GM12878 (cell line): ENCODE measurements around the gene GLE1. TPM values are rescaled to one million over a fixed set of nuclear protein-coding genes. Genes with fewer than 3 reads are reported as not detected.
"Not testable (repeated sequence)": the region's sequence is repeated elsewhere in the genome, so short reads cannot be mapped to it uniquely, and the experiment has no call there.

ENCODE experiments used
- ATAC-seq: fragments of 200-7000 bp; cut with Tn5 transposase; 3 replicates; pipeline ENCODE4 v1.9.1; 2020; ENCODE audit warnings: mild to moderate bottlenecking, moderate library complexity
- BruUV-seq: library from RNA; stranded (reverse); fragments of 400-500 nt; replicated peaks from 2 replicates; lab custom pipeline; 2021; lab: Mats Ljungman, UMichigan
- CTCF ChIA-PET: fragments of 300-600 bp; sonication (Branson Sonifier 250); formaldehyde crosslinking; extraction: SDS; loops from one replicate; lab custom pipeline; 2021; ENCODE audit warnings: inconsistent platforms; lab: Yijun Ruan, JAX
- POLR2A ChIA-PET: fragments of 350-600 bp; formaldehyde crosslinking; extraction: SDS; loops from one replicate; lab custom pipeline; 2021; ENCODE audit warnings: inconsistent platforms; lab: Charles Lee
- RAD21 ChIA-PET: fragments of 300-600 bp; sonication (Branson Sonifier 250); formaldehyde crosslinking; loops from one replicate; lab custom pipeline; 2023; ENCODE audit warnings: antibody characterized with exemption; ENCODE audit not compliant: unreplicated experiment; lab: Charles Lee
- SMC1A ChIA-PET: fragments of 300-600 bp; sonication (Branson Sonifier 250); formaldehyde crosslinking; loops from one replicate; lab custom pipeline; 2023; ENCODE audit not compliant: unreplicated experiment, uncharacterized antibody; lab: Charles Lee
- DNase-seq: peaks from one replicate; pipeline ENCODE4 v3.0.0-alpha.2; 2011; ENCODE audit warnings: low read depth, low spot score
- FAIRE-seq: peaks from 3 replicates; lab custom pipeline; 2011; peaks lifted over from hg19 to GRCh38; lab: Jason Lieb, UNC
- H2AFZ ChIP-seq: 2 replicates; pipeline ENCODE4 v1.6.0; 2011; ENCODE audit warnings: low read depth, low read length, control low read depth; ENCODE audit not compliant: control insufficient read depth
- H3K27ac ChIP-seq: 2 replicates; pipeline ENCODE4 v1.5.1; 2011; ENCODE audit warnings: control low read depth; ENCODE audit not compliant: control insufficient read depth, insufficient read depth
- H3K27me3 ChIP-seq, 2 experiments: replicated peaks in 1 of 2; 2 replicates each; pipeline versions ENCODE4 v1.6.0 to v1.6.1; 2011; ENCODE audit warnings: low read length in 1 of 2; ENCODE audit not compliant: control insufficient read depth in 2 of 2, insufficient read depth in 2 of 2
- H3K36me3 ChIP-seq, 2 experiments: 2 replicates each; pipeline ENCODE4 v1.5.1; 2011; ENCODE audit warnings: low read length in 1 of 2; ENCODE audit not compliant: control insufficient read depth in 2 of 2, insufficient read depth in 2 of 2
- H3K4me1 ChIP-seq: 2 replicates; pipeline ENCODE4 v1.6.1; 2011; ENCODE audit warnings: mild to moderate bottlenecking, low read length, moderate library complexity, mixed read lengths; ENCODE audit not compliant: control insufficient read depth, insufficient read depth
- H3K4me2 ChIP-seq: 2 replicates; pipeline ENCODE4 v1.6.0; 2011; ENCODE audit warnings: control low read depth; ENCODE audit not compliant: control insufficient read depth, insufficient read depth
- H3K4me3 ChIP-seq: fragments of 200-600 bp; sonication (generic); 2 replicates; pipeline ENCODE4 v1.5.1; 2016
- H3K79me2 ChIP-seq: 2 replicates; pipeline ENCODE4 v1.6.0; 2011; ENCODE audit warnings: low read length; ENCODE audit not compliant: control insufficient read depth, insufficient read depth
- H3K9ac ChIP-seq: 2 replicates; pipeline ENCODE4 v1.8.0; 2011; ENCODE audit warnings: low read length, control low read depth, mixed read lengths; ENCODE audit not compliant: control insufficient read depth, insufficient read depth
- H3K9me3 ChIP-seq: replicated peaks from 3 replicates; pipeline ENCODE4 v1.5.1; 2011; ENCODE audit warnings: mild to moderate bottlenecking, low read length; ENCODE audit not compliant: control insufficient read depth, insufficient read depth
- H4K20me1 ChIP-seq: 2 replicates; pipeline ENCODE4 v1.6.0; 2011; ENCODE audit not compliant: control insufficient read depth, insufficient read depth
- E2F8 ChIP-seq: fragments of 450-650 bp; IDR thresholded peaks from 2 replicates; pipeline ENCODE4 v1.6.1; 2018; ENCODE audit warnings: mild to moderate bottlenecking, low read depth, moderate library complexity; ENCODE audit not compliant: partially characterized antibody
- NFXL1 ChIP-seq: fragments of 450-650 bp; IDR thresholded peaks from 2 replicates; pipeline ENCODE4 v1.6.1; 2017; ENCODE audit warnings: antibody characterized with exemption, mild to moderate bottlenecking, borderline replicate concordance
- PAX8 ChIP-seq: fragments of 450-650 bp; IDR thresholded peaks from 2 replicates; pipeline ENCODE4 v1.6.1; 2017; ENCODE audit warnings: mild to moderate bottlenecking, moderate library complexity
- RUNX3 ChIP-seq: IDR thresholded peaks from 2 replicates; pipeline ENCODE4 v1.6.1; 2012; ENCODE audit warnings: low read length, inconsistent platforms
- TARDBP ChIP-seq: IDR thresholded peaks from 2 replicates; pipeline ENCODE4 v1.6.1; 2016; ENCODE audit warnings: borderline replicate concordance
- WGBS: methylation state at CpG from one replicate; pipeline ENCODE4 v1.1.6; 2016; ENCODE audit warnings: low lambda C conversion rate; ENCODE audit not compliant: insufficient replicate concordance, insufficient coverage; ENCODE audit errors: missing lambda C conversion rate; 5-methylcytosine and 5-hydroxymethylcytosine counted together
- in situ Hi-C: fragments of 300-500 bp; cut with MboI; formaldehyde crosslinking; loops from 9 replicates; pipeline ENCODE4 v1.14.3; 2018; ENCODE audit warnings: mixed read lengths
- intact Hi-C: fragments of 100-400 bp; cut with micrococcal nuclease; formaldehyde crosslinking; loops from one replicate; pipeline ENCODE4 v1.14.2; 2022; ENCODE audit not compliant: unreplicated experiment
- polyA plus RNA-seq, 11 experiments: library from polyadenylated mRNA; depleted of rRNA in 4 of 11; unstranded in 6 of 11; stranded (reverse) in 5 of 11; fragments of >200 nt; fragmentation: Nextera tagmentation in 4 of 11; fragmentation: Illumina TruSeq in 1 of 11; extraction: Ambion mirVana in 4 of 11; extraction: Trizol in 1 of 11; gene quantifications; 1 replicate in 1 of 11; 2 replicates in 10 of 11; pipeline versions ENCODE4 v1.2.1 to v1.2.3, GENCODE V29; 2011 to 2016; ENCODE audit warnings: inconsistent platforms in 2 of 11, missing spikeins in 2 of 11, low read depth in 1 of 11
- total RNA-seq, 4 experiments: library from RNA; depleted of rRNA in 3 of 4; stranded (reverse); fragments of >200 nt in 3 of 4; fragmentation: Illumina TruSeq in 1 of 4; extraction: Trizol in 1 of 4; gene quantifications; 2 replicates each; pipeline versions ENCODE4 v1.2.1 to v1.2.3, GENCODE V29; 2013 to 2021
- TF ChIP-seq, protein P1 (sequence below): fragments of 150-350 bp; IDR thresholded peaks from 2 replicates; pipeline ENCODE4 v1.6.1; 2014; ENCODE audit warnings: mild to moderate bottlenecking, low read depth, low read length

The GLE1 gene
- total and polyA plus RNA-seq, 10 of the 15 experiments (the other 5 are each of a cell fraction or from before 2014, with no cell fraction given), result 17.4 to 52.0 (median 37.7) TPM

- Histone ChIP-seq H3K27ac (no peak overlapping the region), H3K79me2 (peaks cover 4% of the 10 kb centered on the region), H3K9ac (no peak overlapping the region), H3K4me1 (no peaks in the 10 kb centered on the region), H4K20me1 (no peaks in the 10 kb centered on the region), H3K27me3 (no peaks in the 10 kb centered on the region), H3K4me2 (no peak overlapping the region), H2AFZ (no peak overlapping the region)
- in situ Hi-C loops, result no loop called here
- no TSS peak for BruUV-seq
- POLR2A ChIA-PET, result interaction anchor here (2.0 kb wide), 1 partner anchor 51 kb away, joined by 6 read pairs; no protein-coding TSS in a partner anchor
- SMC1A ChIA-PET, result no interaction called here
- TF ChIP-seq, protein P1, sequence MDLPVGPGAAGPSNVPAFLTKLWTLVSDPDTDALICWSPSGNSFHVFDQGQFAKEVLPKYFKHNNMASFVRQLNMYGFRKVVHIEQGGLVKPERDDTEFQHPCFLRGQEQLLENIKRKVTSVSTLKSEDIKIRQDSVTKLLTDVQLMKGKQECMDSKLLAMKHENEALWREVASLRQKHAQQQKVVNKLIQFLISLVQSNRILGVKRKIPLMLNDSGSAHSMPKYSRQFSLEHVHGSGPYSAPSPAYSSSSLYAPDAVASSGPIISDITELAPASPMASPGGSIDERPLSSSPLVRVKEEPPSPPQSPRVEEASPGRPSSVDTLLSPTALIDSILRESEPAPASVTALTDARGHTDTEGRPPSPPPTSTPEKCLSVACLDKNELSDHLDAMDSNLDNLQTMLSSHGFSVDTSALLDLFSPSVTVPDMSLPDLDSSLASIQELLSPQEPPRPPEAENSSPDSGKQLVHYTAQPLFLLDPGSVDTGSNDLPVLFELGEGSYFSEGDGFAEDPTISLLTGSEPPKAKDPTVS, result no peak
- TF ChIP-seq TARDBP, result no peak
- TF ChIP-seq RUNX3, result no peak
- TF ChIP-seq PAX8, result no peak
- TF ChIP-seq NFXL1, result no peak
- no peak for TF ChIP-seq E2F8
- TF ChIP-seq, all 136 proteins: peak for 0
- peaks cover 26 to 30% of the 10 kb centered on the region in 2 experiments for H3K36me3 ChIP-seq
- ChIA-PET RAD21 (no interaction called here), CTCF (interaction anchor here (1.3 kb wide), 1 partner anchor 14 kb away, joined by 4 read pairs; no protein-coding TSS in a partner anchor)
- WGBS, result 94% methylated on average over 15 of the region's 15 CpGs
- no peak for ATAC-seq
- no peak for FAIRE-seq
- intact Hi-C loops, result no loop called here
- no peaks in the 10 kb centered on the region for H3K9me3 ChIP-seq
- no peak overlapping the region for H3K4me3 ChIP-seq
- no peak for DNase-seq
Measured at GRCh38 chr9:128499920-128500319, 4.6 kb upstream of the GLE1 start.

GRCh38 chr9:128503415-128503825 lies 1.1 kb upstream of the GLE1 start:
- CTCF ChIA-PET, H3K27me3 ChIP-seq, H3K27ac ChIP-seq, in situ Hi-C loops, H3K9ac ChIP-seq, H3K4me1 ChIP-seq, H3K9me3 ChIP-seq, H3K4me3 ChIP-seq, FAIRE-seq, ATAC-seq, BruUV-seq, DNase-seq, POLR2A ChIA-PET, H3K4me2 ChIP-seq, intact Hi-C loops, H4K20me1 ChIP-seq, H2AFZ ChIP-seq: not testable (repeated sequence)
- peaks cover 22% of the 10 kb centered on the region for H3K79me2 ChIP-seq
- ChIA-PET RAD21 (interaction anchor here (0.6 kb wide), 1 partner anchor 270 kb away, joined by 4 read pairs; no protein-coding TSS in a partner anchor), SMC1A (interaction anchor here (1.2 kb wide), 1 partner anchor 132 kb away, joined by 3 read pairs; the partner anchor contains the start of gene URM1)
- peaks cover 7 to 12% of the 10 kb centered on the region in 2 experiments; a peak in 3 of 4 replicates for H3K36me3 ChIP-seq
- WGBS, result 98% methylated on average over 14 of the region's 14 CpGs
